NCI-H1105 treated with DMSO at 0.1 percent for 48 hours (cell line): ENCODE results near the gene DIRAS3.
"Not testable (repeated sequence)": the region's sequence is repeated elsewhere in the genome, so short reads cannot be mapped to it uniquely, and the experiment has no call there.

Source experiments
- DNase-seq: peaks from one replicate; lab custom pipeline; 2025; lab: John Stamatoyannopoulos, UW

The DIRAS3 gene

GRCh38 chr1:68049941-68050878 is at the start of gene DIRAS3:
DIRAS3 (minus strand) TSS chr1:68050627; CDS start chr1:68047297, 3,330 bp downstream.
- DNase-seq, result no peak

- no peak for DNase-seq
Observed at GRCh38 chr1:68093737-68094136, 43.3 kb upstream of the DIRAS3 start.

GRCh38 chr1:68087184-68087583 is 36.8 kb upstream of the DIRAS3 start:
- DNase-seq, result no peak

GRCh38 chr1:68085752-68086151 is 35.3 kb upstream of the DIRAS3 start:
- DNase-seq, result no peak

- no peak for DNase-seq
Observed at GRCh38 chr1:68083686-68084085, 33.3 kb upstream of the DIRAS3 start.

GRCh38 chr1:68081775-68082283 is 31.4 kb upstream of the DIRAS3 start:
- DNase-seq, result no peak

GRCh38 chr1:68078647-68079046 is 28.2 kb upstream of the DIRAS3 start:
- DNase-seq, result no peak

GRCh38 chr1:68074472-68074871 is 24.0 kb upstream of the DIRAS3 start:
- DNase-seq, result no peak

GRCh38 chr1:68065766-68066165 is 15.3 kb upstream of the DIRAS3 start:
- no peak for DNase-seq

GRCh38 chr1:68058053-68058452 is 7.6 kb upstream of the DIRAS3 start:
- not testable (repeated sequence) for DNase-seq

- DNase-seq, result no peak
Observed at GRCh38 chr1:68057564-68057963, 7.1 kb upstream of the DIRAS3 start.

- no peak for DNase-seq
Observed at GRCh38 chr1:68057050-68057449, 6.6 kb upstream of the DIRAS3 start.

- no peak for DNase-seq
Observed at GRCh38 chr1:68051475-68051874, 1.0 kb upstream of the DIRAS3 start.

- no peak for DNase-seq
Observed at GRCh38 chr1:68047659-68048026, 2.8 kb downstream of the DIRAS3 start.

- DNase-seq, result no peak
Observed at GRCh38 chr1:68046885-68047658, 3.4 kb downstream of the DIRAS3 start.

GRCh38 chr1:68046423-68046822 is 4.0 kb downstream of the DIRAS3 start:
- no peak for DNase-seq

GRCh38 chr1:68045511-68046180 is 4.8 kb downstream of the DIRAS3 start:
- DNase-seq, result no peak

- DNase-seq, result no peak
Observed at GRCh38 chr1:68043443-68044090, 6.9 kb downstream of the DIRAS3 start.

GRCh38 chr1:68036946-68037345 is 13.5 kb downstream of the DIRAS3 start:
- no peak for DNase-seq

- DNase-seq, result no peak
Observed at GRCh38 chr1:68029444-68029843, 21.0 kb downstream of the DIRAS3 start.

- no peak for DNase-seq
Observed at GRCh38 chr1:68028566-68028965, 21.9 kb downstream of the DIRAS3 start.
